Thoracic aorta (tissue), 2 donors: ENCODE results near the gene CTDSPL. TPM values are rescaled to one million over a fixed set of nuclear protein-coding genes. Genes with fewer than 3 reads are reported as not detected.

Experiments used
- ATAC-seq: fragments of 150-250 bp; one replicate; pipeline ENCODE4 v1.8.0; 2017; ENCODE audit warnings: low read depth; ENCODE audit not compliant: insufficient number of reproducible peaks, low FRiP score
- DNase-seq: peaks from one replicate; pipeline ENCODE4 v3.0.0-alpha.2; 2020; ENCODE audit warnings: low spot score
- H3K27ac ChIP-seq, 2 donors: fragments of 200-600 bp; sonication (generic); 1 replicate in 1 of 2; 2 replicates in 1 of 2; pipeline ENCODE4 v1.5.1; 2016; ENCODE audit warnings: mild to moderate bottlenecking in 2 of 2, moderate library complexity in 2 of 2
- H3K27me3 ChIP-seq: fragments of 200-600 bp; sonication (generic); replicated peaks from 2 replicates; pipeline ENCODE4 v1.6.0; 2016; ENCODE audit warnings: mild to moderate bottlenecking; ENCODE audit not compliant: insufficient read depth
- H3K36me3 ChIP-seq: fragments of 200-600 bp; sonication (generic); one replicate; pipeline ENCODE4 v1.5.1; 2016
- H3K4me1 ChIP-seq, 2 donors: fragments of 200-600 bp; sonication (generic); 1 replicate in 1 of 2; 2 replicates in 1 of 2; pipeline versions ENCODE4 v1.5.1 to v1.6.0; 2016; ENCODE audit warnings: low read depth in 2 of 2, mild to moderate bottlenecking in 1 of 2; ENCODE audit not compliant: control insufficient read depth in 1 of 2
- H3K4me3 ChIP-seq: fragments of 200-600 bp; sonication (generic); 2 replicates; pipeline ENCODE4 v1.5.1; 2016; ENCODE audit warnings: mild to moderate bottlenecking
- H3K9me3 ChIP-seq: fragments of 200-600 bp; sonication (generic); 2 replicates; pipeline ENCODE4 v1.5.1; 2016
- total RNA-seq, 2 donors: library from RNA; depleted of rRNA; stranded (reverse); fragments of >200 nt; gene quantifications; one replicate each; pipeline versions ENCODE4 v1.1.0 to v1.2.3, GENCODE V29; 2016
- TF ChIP-seq, protein P1 (sequence below): fragments of 200-600 bp; sonication (generic); IDR thresholded peaks from one replicate; pipeline ENCODE4 v1.5.1; 2019; ENCODE audit warnings: antibody characterized with exemption

The CTDSPL gene
- total RNA-seq, 2 donors from 2014 or later = 55.0 to 59.6 TPM

- no peaks in the 10 kb centered on the region for H3K27me3 ChIP-seq
- H3K4me1 ChIP-seq = peaks cover 12 to 20% of the 10 kb centered on the region in 2 donors
- H3K9me3 ChIP-seq = peaks cover 7% of the 10 kb centered on the region
- ATAC-seq (no peak), DNase-seq (no peak)
- no peak overlapping the region for H3K4me3 ChIP-seq
- H3K36me3 ChIP-seq = no peaks in the 10 kb centered on the region
- TF ChIP-seq, protein P1, sequence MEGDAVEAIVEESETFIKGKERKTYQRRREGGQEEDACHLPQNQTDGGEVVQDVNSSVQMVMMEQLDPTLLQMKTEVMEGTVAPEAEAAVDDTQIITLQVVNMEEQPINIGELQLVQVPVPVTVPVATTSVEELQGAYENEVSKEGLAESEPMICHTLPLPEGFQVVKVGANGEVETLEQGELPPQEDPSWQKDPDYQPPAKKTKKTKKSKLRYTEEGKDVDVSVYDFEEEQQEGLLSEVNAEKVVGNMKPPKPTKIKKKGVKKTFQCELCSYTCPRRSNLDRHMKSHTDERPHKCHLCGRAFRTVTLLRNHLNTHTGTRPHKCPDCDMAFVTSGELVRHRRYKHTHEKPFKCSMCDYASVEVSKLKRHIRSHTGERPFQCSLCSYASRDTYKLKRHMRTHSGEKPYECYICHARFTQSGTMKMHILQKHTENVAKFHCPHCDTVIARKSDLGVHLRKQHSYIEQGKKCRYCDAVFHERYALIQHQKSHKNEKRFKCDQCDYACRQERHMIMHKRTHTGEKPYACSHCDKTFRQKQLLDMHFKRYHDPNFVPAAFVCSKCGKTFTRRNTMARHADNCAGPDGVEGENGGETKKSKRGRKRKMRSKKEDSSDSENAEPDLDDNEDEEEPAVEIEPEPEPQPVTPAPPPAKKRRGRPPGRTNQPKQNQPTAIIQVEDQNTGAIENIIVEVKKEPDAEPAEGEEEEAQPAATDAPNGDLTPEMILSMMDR = no peak
- H3K27ac ChIP-seq = no peak overlapping the region
Observed at GRCh38 chr3:37867144-37867543, 5.5 kb downstream of the CTDSPL start.

DNA sequence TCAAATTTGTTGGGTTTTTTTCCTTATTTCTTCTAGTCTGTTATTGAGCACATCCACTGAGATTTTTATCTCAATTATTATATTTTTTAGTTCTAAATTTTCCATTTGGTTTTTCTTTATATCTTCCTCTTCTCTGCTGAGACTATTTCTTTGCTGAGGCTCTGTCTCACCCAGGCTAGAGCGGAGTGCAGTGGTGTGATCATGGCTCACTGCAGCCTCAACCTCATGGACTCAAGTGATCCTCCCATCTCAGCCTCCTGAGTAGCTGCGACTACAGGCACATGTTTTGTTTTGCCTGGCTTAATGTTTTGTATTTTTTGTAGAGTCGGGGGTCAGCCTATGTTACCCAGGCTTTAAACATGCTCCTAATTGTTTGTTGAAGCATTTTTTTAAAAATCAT is 10.2 kb downstream of the CTDSPL start:
- Histone ChIP-seq H3K4me1 (no peaks in the 10 kb centered on the region), H3K27ac (no peak overlapping the region), H3K36me3 (no peaks in the 10 kb centered on the region), H3K9me3 (peaks cover 7% of the 10 kb centered on the region), H3K27me3 (no peaks in the 10 kb centered on the region), H3K4me3 (no peak overlapping the region)
- TF ChIP-seq, protein P1 = no peak
- DNase-seq (no peak), ATAC-seq (no peak)

- Histone ChIP-seq H3K4me3 (no peak overlapping the region), H3K9me3 (peaks cover 7% of the 10 kb centered on the region), H3K36me3 (no peaks in the 10 kb centered on the region), H3K27me3 (no peaks in the 10 kb centered on the region), H3K4me1 (no peaks in the 10 kb centered on the region), H3K27ac (no peak overlapping the region)
- TF ChIP-seq, protein P1 = no peak
- DNase-seq = no peak
- no peak for ATAC-seq
Observed at GRCh38 chr3:37872413-37873160, 10.9 kb downstream of the CTDSPL start.

DNA sequence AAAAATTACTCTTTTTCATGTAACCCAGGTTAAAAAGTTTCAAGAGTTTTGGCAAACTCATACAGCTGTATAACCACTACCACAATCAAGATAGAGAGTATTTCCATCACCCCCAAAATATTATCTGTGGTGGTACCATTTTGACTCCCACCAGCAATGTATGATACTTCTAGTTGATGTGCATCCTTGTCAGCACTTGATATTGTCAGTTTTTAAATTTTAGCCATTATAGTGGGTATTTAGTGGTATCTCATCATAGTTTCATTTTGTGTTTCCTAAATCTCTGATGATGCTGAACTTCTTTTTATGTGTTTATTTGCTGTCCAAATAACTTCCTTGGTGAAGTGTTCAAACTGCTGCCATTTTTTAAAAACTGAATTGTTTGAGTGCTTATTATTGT is 14.6 kb downstream of the CTDSPL start:
- DNase-seq (no peak), ATAC-seq (no peak)
- no peaks in the 10 kb centered on the region for H3K36me3 ChIP-seq
- H3K27ac ChIP-seq = no peak overlapping the region
- H3K4me3 ChIP-seq = no peak overlapping the region
- no peaks in the 10 kb centered on the region for H3K27me3 ChIP-seq
- TF ChIP-seq, protein P1 = no peak
- no peaks in the 10 kb centered on the region for H3K4me1 ChIP-seq
- peaks cover 4% of the 10 kb centered on the region for H3K9me3 ChIP-seq

GRCh38 chr3:37882711-37883110 is 21.0 kb downstream of the CTDSPL start:
- H3K36me3 ChIP-seq = no peaks in the 10 kb centered on the region
- TF ChIP-seq, protein P1 = no peak
- peaks cover 0 to 42% of the 10 kb centered on the region in 2 donors for H3K4me1 ChIP-seq
- no peak overlapping the region for H3K27ac ChIP-seq
- no peaks in the 10 kb centered on the region for H3K9me3 ChIP-seq
- ATAC-seq = no peak
- H3K4me3 ChIP-seq = no peak overlapping the region
- no peak for DNase-seq
- H3K27me3 ChIP-seq = no peaks in the 10 kb centered on the region
